ENCODE data around the gene CCDC73.
"Not testable (repeated sequence)": the region's sequence is repeated elsewhere in the genome, so short reads cannot be mapped to it uniquely, and the experiment has no call there.

The CCDC73 gene

GRCh38 chr11:32722255-32722654, 72.2 kb downstream of the CCDC73 start:
- no peaks in the 10 kb centered on the region for H3K4me1 ChIP-seq (ENCODE audit: control insufficient read depth, insufficient read depth, low read length)
- H3K27me3 ChIP-seq (ENCODE audit: control insufficient read depth, insufficient read depth, low read length, poor library complexity, severe bottlenecking): no peaks in the 10 kb centered on the region
- H3K27ac ChIP-seq (ENCODE audit: insufficient read depth, low read depth, low read length, poor library complexity, severe bottlenecking): no peak overlapping the region

GRCh38 chr11:32713496-32713895, 81.0 kb downstream of the CCDC73 start:
- no peak overlapping the region for H3K27ac ChIP-seq (ENCODE audit: insufficient read depth, low read depth, low read length, poor library complexity, severe bottlenecking)
- no peaks in the 10 kb centered on the region for H3K4me1 ChIP-seq (ENCODE audit: control insufficient read depth, insufficient read depth, low read length)
- H3K9me3 ChIP-seq (ENCODE audit: control insufficient read depth, low read length): no peaks in the 10 kb centered on the region
- no peaks in the 10 kb centered on the region for H3K36me3 ChIP-seq (ENCODE audit: control insufficient read depth, insufficient read depth, low read length)
- H3K27me3 ChIP-seq (ENCODE audit: control insufficient read depth, insufficient read depth, low read length, poor library complexity, severe bottlenecking): no peaks in the 10 kb centered on the region
- no peak overlapping the region for H3K4me3 ChIP-seq (ENCODE audit: insufficient read depth, low read depth, low read length)
- WGBS, 2 experiments: 44 to 56% methylated on average over 1 of the region's 1 CpG

More at GRCh38 chr11:32722255-32722654, 72.2 kb downstream of the CCDC73 start:
- Histone ChIP-seq H3K36me3 (ENCODE audit: control insufficient read depth, insufficient read depth, low read length) (no peaks in the 10 kb centered on the region), H3K9me3 (ENCODE audit: control insufficient read depth, low read length) (no peaks in the 10 kb centered on the region), H3K4me3 (ENCODE audit: insufficient read depth, low read depth, low read length) (no peak overlapping the region)

GRCh38 chr11:32708978-32709377, 85.5 kb downstream of the CCDC73 start:
- 91 to 97% methylated on average over 3 of the region's 3 CpGs for WGBS, 2 experiments
- H3K27me3 ChIP-seq (ENCODE audit: control insufficient read depth, insufficient read depth, low read length, poor library complexity, severe bottlenecking): not testable (repeated sequence)

GRCh38 chr11:32706985-32707741, 87.3 kb downstream of the CCDC73 start:
- H3K4me3 ChIP-seq (ENCODE audit: insufficient read depth, low read depth, low read length): no peak overlapping the region
- no peaks in the 10 kb centered on the region for H3K4me1 ChIP-seq (ENCODE audit: control insufficient read depth, insufficient read depth, low read length)
- H3K36me3 ChIP-seq (ENCODE audit: control insufficient read depth, insufficient read depth, low read length): no peaks in the 10 kb centered on the region
- peaks cover 2% of the 10 kb centered on the region for H3K9me3 ChIP-seq (ENCODE audit: control insufficient read depth, low read length)
- no peaks in the 10 kb centered on the region for H3K27me3 ChIP-seq (ENCODE audit: control insufficient read depth, insufficient read depth, low read length, poor library complexity, severe bottlenecking)
- WGBS, 2 experiments: 87 to 88% methylated on average over 5 to 7 of the region's 7 CpGs
- no peak overlapping the region for H3K27ac ChIP-seq (ENCODE audit: insufficient read depth, low read depth, low read length, poor library complexity, severe bottlenecking)

More at GRCh38 chr11:32708978-32709377, 85.5 kb downstream of the CCDC73 start:
- H3K9me3 ChIP-seq (ENCODE audit: control insufficient read depth, low read length); H3K4me1 ChIP-seq (ENCODE audit: control insufficient read depth, insufficient read depth, low read length); H3K4me3 ChIP-seq (ENCODE audit: insufficient read depth, low read depth, low read length); H3K27ac ChIP-seq (ENCODE audit: insufficient read depth, low read depth, low read length, poor library complexity, severe bottlenecking); H3K36me3 ChIP-seq (ENCODE audit: control insufficient read depth, insufficient read depth, low read length): not testable (repeated sequence)

GRCh38 chr11:32705309-32706033, 89.0 kb downstream of the CCDC73 start:
- no peak overlapping the region for H3K27ac ChIP-seq (ENCODE audit: insufficient read depth, low read depth, low read length, poor library complexity, severe bottlenecking)
- peaks cover 2% of the 10 kb centered on the region for H3K9me3 ChIP-seq (ENCODE audit: control insufficient read depth, low read length)
- no peaks in the 10 kb centered on the region for H3K4me1 ChIP-seq (ENCODE audit: control insufficient read depth, insufficient read depth, low read length)
- H3K4me3 ChIP-seq (ENCODE audit: insufficient read depth, low read depth, low read length): no peak overlapping the region
- H3K27me3 ChIP-seq (ENCODE audit: control insufficient read depth, insufficient read depth, low read length, poor library complexity, severe bottlenecking): no peaks in the 10 kb centered on the region
- WGBS, 2 experiments: 92 to 95% methylated on average over 12 of the region's 12 CpGs
- no peaks in the 10 kb centered on the region for H3K36me3 ChIP-seq (ENCODE audit: control insufficient read depth, insufficient read depth, low read length)

GRCh38 chr11:32704775-32705174, 89.7 kb downstream of the CCDC73 start:
- Histone ChIP-seq H3K4me3 (ENCODE audit: insufficient read depth, low read depth, low read length) (no peak overlapping the region), H3K4me1 (ENCODE audit: control insufficient read depth, insufficient read depth, low read length) (no peaks in the 10 kb centered on the region), H3K27ac (ENCODE audit: insufficient read depth, low read depth, low read length, poor library complexity, severe bottlenecking) (no peak overlapping the region), H3K27me3 (ENCODE audit: control insufficient read depth, insufficient read depth, low read length, poor library complexity, severe bottlenecking) (no peaks in the 10 kb centered on the region), H3K9me3 (ENCODE audit: control insufficient read depth, low read length) (peaks cover 2% of the 10 kb centered on the region), H3K36me3 (ENCODE audit: control insufficient read depth, insufficient read depth, low read length) (no peaks in the 10 kb centered on the region)
- 95 to 97% methylated on average over 5 of the region's 5 CpGs for WGBS, 2 experiments

GRCh38 chr11:32704261-32704660, 90.2 kb downstream of the CCDC73 start:
- Histone ChIP-seq H3K9me3 (ENCODE audit: control insufficient read depth, low read length) (peaks cover 2% of the 10 kb centered on the region), H3K36me3 (ENCODE audit: control insufficient read depth, insufficient read depth, low read length) (no peaks in the 10 kb centered on the region), H3K27me3 (ENCODE audit: control insufficient read depth, insufficient read depth, low read length, poor library complexity, severe bottlenecking) (no peaks in the 10 kb centered on the region), H3K4me3 (ENCODE audit: insufficient read depth, low read depth, low read length) (no peak overlapping the region), H3K4me1 (ENCODE audit: control insufficient read depth, insufficient read depth, low read length) (no peaks in the 10 kb centered on the region), H3K27ac (ENCODE audit: insufficient read depth, low read depth, low read length, poor library complexity, severe bottlenecking) (no peak overlapping the region)
- 95 to 97% methylated on average over 6 of the region's 6 CpGs for WGBS, 2 experiments

- Histone ChIP-seq H3K4me3 (ENCODE audit: insufficient read depth, low read depth, low read length) (no peak overlapping the region), H3K4me1 (ENCODE audit: control insufficient read depth, insufficient read depth, low read length) (no peaks in the 10 kb centered on the region), H3K27me3 (ENCODE audit: control insufficient read depth, insufficient read depth, low read length, poor library complexity, severe bottlenecking) (no peaks in the 10 kb centered on the region), H3K27ac (ENCODE audit: insufficient read depth, low read depth, low read length, poor library complexity, severe bottlenecking) (no peak overlapping the region), H3K9me3 (ENCODE audit: control insufficient read depth, low read length) (peaks cover 2% of the 10 kb centered on the region), H3K36me3 (ENCODE audit: control insufficient read depth, insufficient read depth, low read length) (no peaks in the 10 kb centered on the region)
- 83% methylated on average over 1 of the region's 1 CpG; no CpG with 5 or more reads in 1 of the 2 experiments for WGBS, 2 experiments
Measured at GRCh38 chr11:32701616-32702015, 92.8 kb downstream of the CCDC73 start.

- Histone ChIP-seq H3K9me3 (ENCODE audit: control insufficient read depth, low read length) (no peaks in the 10 kb centered on the region), H3K4me3 (ENCODE audit: insufficient read depth, low read depth, low read length) (no peak overlapping the region), H3K36me3 (ENCODE audit: control insufficient read depth, insufficient read depth, low read length) (no peaks in the 10 kb centered on the region), H3K27ac (ENCODE audit: insufficient read depth, low read depth, low read length, poor library complexity, severe bottlenecking) (no peak overlapping the region), H3K27me3 (ENCODE audit: control insufficient read depth, insufficient read depth, low read length, poor library complexity, severe bottlenecking) (no peaks in the 10 kb centered on the region), H3K4me1 (ENCODE audit: control insufficient read depth, insufficient read depth, low read length) (no peaks in the 10 kb centered on the region)
- WGBS, 2 experiments: 100% methylated on average over 1 of the region's 2 CpGs; no CpG with 5 or more reads in 1 of the 2 experiments
Measured at GRCh38 chr11:32698579-32698978, 95.9 kb downstream of the CCDC73 start.

- Histone ChIP-seq H3K27me3 (ENCODE audit: control insufficient read depth, insufficient read depth, low read length, poor library complexity, severe bottlenecking) (no peaks in the 10 kb centered on the region), H3K27ac (ENCODE audit: insufficient read depth, low read depth, low read length, poor library complexity, severe bottlenecking) (no peak overlapping the region), H3K9me3 (ENCODE audit: control insufficient read depth, low read length) (no peaks in the 10 kb centered on the region), H3K36me3 (ENCODE audit: control insufficient read depth, insufficient read depth, low read length) (no peaks in the 10 kb centered on the region), H3K4me1 (ENCODE audit: control insufficient read depth, insufficient read depth, low read length) (no peaks in the 10 kb centered on the region), H3K4me3 (ENCODE audit: insufficient read depth, low read depth, low read length) (no peak overlapping the region)
- 33 to 86% methylated on average over 1 of the region's 1 CpG for WGBS, 2 experiments
Measured at GRCh38 chr11:32671051-32671450, 123.4 kb downstream of the CCDC73 start.

Measured in ectodermal cell (in vitro differentiated cells).